Neutrophil (primary cell): Measurements from ENCODE around the gene GAPDH.

Experiments
- H3K27ac ChIP-seq: fragments of 200-600 bp; sonication (generic); 2 replicates; pipeline ENCODE4 v1.5.1; 2016; ENCODE audit warnings: mild to moderate bottlenecking, moderate library complexity
- H3K27me3 ChIP-seq: fragments of 200-600 bp; sonication (generic); 2 replicates; pipeline ENCODE4 v1.6.0; 2016; ENCODE audit warnings: mild to moderate bottlenecking
- H3K36me3 ChIP-seq: fragments of 200-600 bp; sonication (generic); 2 replicates; pipeline ENCODE4 v1.5.1; 2017
- H3K4me1 ChIP-seq, 2 experiments: fragments of 200-600 bp in 1 of 2; sonication (generic) in 1 of 2; 1 replicate in 1 of 2; 2 replicates in 1 of 2; pipeline versions ENCODE4 v1.5.1 to v1.6.1; 2013 to 2016; ENCODE audit warnings: low read depth in 1 of 2, low read length in 1 of 2, mild to moderate bottlenecking in 1 of 2, moderate library complexity in 1 of 2; ENCODE audit not compliant: control insufficient read depth in 1 of 2, insufficient read depth in 1 of 2
- H3K4me3 ChIP-seq, 2 experiments: fragments of 200-600 bp in 1 of 2; sonication (generic) in 1 of 2; 1 replicate in 1 of 2; 2 replicates in 1 of 2; pipeline ENCODE4 v1.5.1; 2013 to 2016; ENCODE audit warnings: low read depth in 1 of 2, low read length in 1 of 2, mild to moderate bottlenecking in 1 of 2, moderate library complexity in 1 of 2
- H3K9me3 ChIP-seq: fragments of 200-600 bp; sonication (generic); 2 replicates; pipeline ENCODE4 v1.5.1; 2016
- CTCF ChIP-seq: fragments of 200-600 bp; sonication (generic); IDR thresholded peaks from 2 replicates; pipeline ENCODE4 v1.5.1; 2016; ENCODE audit warnings: antibody characterized with exemption

Gene GAPDH

DNA sequence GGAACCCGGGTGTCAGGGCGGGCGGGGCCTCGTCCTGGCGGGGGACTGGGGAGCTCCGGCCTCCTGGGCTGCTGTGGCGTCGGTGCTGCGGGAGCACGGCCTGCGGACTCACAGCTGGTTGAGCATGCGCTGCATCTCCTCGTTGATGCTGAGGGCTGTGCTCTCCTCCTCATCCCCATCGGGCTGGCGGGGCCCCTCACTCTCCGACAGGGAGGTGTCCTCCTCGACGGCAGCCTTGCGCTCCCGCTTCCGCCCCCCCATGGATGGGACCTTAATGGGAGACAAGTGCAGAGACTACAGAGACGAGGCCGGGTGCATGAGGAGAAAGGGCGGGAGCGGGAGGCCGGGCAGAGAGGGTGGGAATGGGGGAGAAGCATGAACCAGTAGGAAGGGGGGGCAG, 14.2 kb downstream of the GAPDH start:
- H3K4me3 ChIP-seq, result peak overlapping the region; percentile 57 to 65
- H3K27me3 ChIP-seq, result no peaks in the 10 kb centered on the region
- H3K4me1 ChIP-seq, result peaks cover 58 to 60% of the 10 kb centered on the region in 2 experiments
- H3K36me3 ChIP-seq, result peaks cover 41% of the 10 kb centered on the region
- H3K27ac ChIP-seq, result peak overlapping the region; percentile 94
- no peak for TF ChIP-seq CTCF
- no peaks in the 10 kb centered on the region for H3K9me3 ChIP-seq

DNA sequence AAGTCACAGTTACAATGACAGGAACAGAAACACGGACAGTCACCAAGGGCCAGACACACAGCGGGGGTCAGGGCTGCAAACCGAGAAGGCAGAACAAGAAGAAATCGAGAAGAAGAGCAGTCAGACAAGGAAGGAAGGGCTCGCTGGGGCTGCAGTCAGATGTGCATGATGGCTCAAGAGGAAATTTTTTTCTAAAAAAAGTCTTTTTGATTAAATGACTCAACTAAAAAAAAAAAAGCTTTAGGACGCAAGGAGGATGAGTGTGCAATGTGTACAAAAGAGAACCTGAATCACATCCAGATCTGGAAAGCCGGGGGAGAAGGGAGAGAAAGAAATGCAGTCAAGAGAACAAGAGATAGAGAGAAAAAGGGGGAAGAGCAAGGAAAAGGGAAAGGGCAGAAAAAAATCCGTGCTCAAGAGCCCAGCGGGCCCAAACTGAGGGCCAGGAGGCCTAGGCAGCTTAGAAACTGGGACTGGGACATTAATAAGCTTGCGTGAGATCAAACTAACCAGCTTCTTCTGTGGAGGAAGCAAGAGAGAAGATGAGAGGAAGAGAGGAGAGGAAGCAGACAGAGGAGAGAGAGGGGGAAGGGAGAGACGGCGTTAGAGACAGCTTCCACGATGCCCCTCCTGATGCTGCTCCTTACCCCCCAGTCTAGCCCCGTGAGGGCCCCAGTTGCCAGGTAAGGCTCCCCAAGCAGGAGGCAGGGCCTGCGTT, 14.8 kb downstream of the GAPDH start:
- Histone ChIP-seq H3K4me1 (peaks cover 64 to 65% of the 10 kb centered on the region in 2 experiments), H3K9me3 (no peaks in the 10 kb centered on the region), H3K4me3 (peak overlapping the region; percentile 57 to 65), H3K36me3 (peaks cover 39% of the 10 kb centered on the region), H3K27ac (peak overlapping the region; percentile 94), H3K27me3 (no peaks in the 10 kb centered on the region)
- no peak for TF ChIP-seq CTCF

DNA sequence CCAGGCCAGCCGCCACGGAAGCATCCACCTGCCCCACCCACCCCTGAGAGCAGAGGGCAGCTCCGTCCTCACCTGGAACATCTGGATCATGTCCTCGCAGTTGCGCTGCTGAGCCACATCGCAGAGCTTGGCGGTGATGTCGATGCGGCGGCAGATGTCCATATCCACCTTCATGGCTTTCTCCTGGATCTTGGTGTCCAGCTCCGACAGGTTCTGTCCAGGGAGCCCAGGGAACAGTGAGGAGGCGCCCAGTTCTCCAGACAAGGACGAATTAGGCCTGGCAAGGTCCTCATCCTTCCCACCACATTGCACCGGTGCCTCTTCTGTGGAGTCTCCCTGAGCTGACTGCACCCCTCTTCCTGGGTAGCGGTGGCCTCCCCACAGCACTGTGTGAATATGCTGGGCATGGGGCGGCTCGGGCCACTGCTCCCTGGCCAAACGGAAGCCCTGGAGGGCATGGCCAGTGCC, 15.4 kb downstream of the GAPDH start:
- peak overlapping the region; percentile 57 to 65 for H3K4me3 ChIP-seq
- peaks cover 33% of the 10 kb centered on the region for H3K36me3 ChIP-seq
- no peaks in the 10 kb centered on the region for H3K27me3 ChIP-seq
- TF ChIP-seq CTCF, result no peak
- no peaks in the 10 kb centered on the region for H3K9me3 ChIP-seq
- peaks cover 69 to 71% of the 10 kb centered on the region in 2 experiments for H3K4me1 ChIP-seq
- H3K27ac ChIP-seq, result peak overlapping the region; percentile 94

DNA sequence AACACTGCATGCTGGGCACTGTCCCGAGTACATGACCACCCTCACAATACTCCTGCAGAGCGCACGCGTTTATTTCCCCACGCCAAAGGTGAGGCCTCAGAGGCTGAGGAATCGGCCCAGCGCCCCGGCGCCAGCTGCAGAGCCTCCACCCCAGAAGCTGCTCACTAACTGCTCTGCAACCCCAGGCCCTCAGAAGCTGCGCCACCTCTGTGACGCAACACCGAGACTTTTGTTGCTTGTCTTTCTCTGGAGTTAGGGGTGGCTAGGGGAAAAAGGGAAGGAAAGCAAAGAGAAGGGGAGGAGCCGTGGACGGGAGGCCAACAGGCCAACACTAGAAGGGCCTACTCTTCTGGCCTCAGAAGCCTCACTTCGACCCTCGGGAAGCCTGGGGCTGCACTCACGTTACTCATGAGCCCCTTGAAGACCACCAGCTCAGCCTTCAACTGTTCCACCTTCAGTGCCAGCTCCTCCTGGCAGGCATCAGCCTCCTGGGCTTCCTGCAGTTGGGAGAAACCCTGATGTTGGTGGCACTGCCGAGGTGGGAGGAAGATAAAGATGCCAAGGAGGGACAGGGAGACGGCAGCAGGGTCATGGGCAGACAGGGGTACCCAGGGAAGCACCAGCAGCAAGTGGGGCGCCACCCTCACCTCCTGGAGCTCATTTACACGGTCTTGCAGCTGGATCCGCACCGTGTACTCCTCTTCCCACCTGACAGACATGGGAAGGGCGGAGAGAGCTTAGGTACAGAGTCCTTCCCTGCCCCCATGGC, 16.2 kb downstream of the GAPDH start:
- Histone ChIP-seq H3K36me3 (peaks cover 31% of the 10 kb centered on the region), H3K4me3 (peak overlapping the region; percentile 57 to 65), H3K9me3 (no peaks in the 10 kb centered on the region), H3K4me1 (peaks cover 75 to 79% of the 10 kb centered on the region in 2 experiments), H3K27me3 (no peaks in the 10 kb centered on the region), H3K27ac (peak overlapping the region; percentile 94)
- no peak for TF ChIP-seq CTCF

- peak overlapping the region; percentile 94 for H3K27ac ChIP-seq
- H3K36me3 ChIP-seq, result peaks cover 26% of the 10 kb centered on the region
- H3K9me3 ChIP-seq, result no peaks in the 10 kb centered on the region
- TF ChIP-seq CTCF, result no peak
- peak overlapping the region; percentile 57 to 65 for H3K4me3 ChIP-seq
- peaks cover 76 to 82% of the 10 kb centered on the region in 2 experiments for H3K4me1 ChIP-seq
- no peaks in the 10 kb centered on the region for H3K27me3 ChIP-seq
Observed at GRCh38 chr12:6551063-6551461, 16.7 kb downstream of the GAPDH start.
